Endothelial cell of umbilical vein (primary cell): ENCODE data around the gene MBLAC1. TPM values are rescaled to one million over a fixed set of nuclear protein-coding genes. Genes with fewer than 3 reads are reported as not detected.
A peak's percentile ranks its signal among the peaks of the same experiment; 100 is the strongest.

Experiments
- BruUV-seq: library from RNA; stranded (reverse); fragments of 400-500 nt; replicated peaks from 2 replicates; lab custom pipeline; 2021; lab: Mats Ljungman, UMichigan
- CTCF ChIA-PET: fragments of 300-600, 350-600 bp; sonication (Branson Sonifier 250); formaldehyde crosslinking; loops from one replicate; lab custom pipeline; 2021; ENCODE audit warnings: antibody characterized with exemption, inconsistent platforms; lab: Charles Lee
- POLR2A ChIA-PET: fragments of 300-600, 350-600 bp; sonication (Branson Sonifier 250); formaldehyde crosslinking; loops from one replicate; lab custom pipeline; 2021; ENCODE audit warnings: antibody characterized with exemption, inconsistent platforms; lab: Charles Lee
- DNase-seq: peaks from one replicate; pipeline ENCODE4 v3.0.0-alpha.2; 2011; ENCODE audit warnings: low read depth, low spot score
- FAIRE-seq: peaks from 2 replicates; lab custom pipeline; 2011; peaks lifted over from hg19 to GRCh38; lab: Jason Lieb, UNC
- H2AFZ ChIP-seq: 2 replicates; pipeline ENCODE4 v1.6.0; 2012; ENCODE audit warnings: low read depth, low read length, control low read depth, inconsistent platforms
- H3K27ac ChIP-seq: 2 replicates; pipeline ENCODE4 v1.5.1; 2011; ENCODE audit warnings: low read depth, mild to moderate bottlenecking, control low read depth, low read length, moderate library complexity; ENCODE audit not compliant: insufficient read depth
- H3K27me3 ChIP-seq, 2 experiments: 2 replicates each; pipeline versions ENCODE4 v1.6.0 to v1.6.1; 2011; ENCODE audit warnings: low read length in 2 of 2, mixed read lengths in 1 of 2; ENCODE audit not compliant: control insufficient read depth in 2 of 2, insufficient read depth in 2 of 2
- H3K36me3 ChIP-seq, 2 experiments: 2 replicates in 1 of 2; 3 replicates in 1 of 2; pipeline ENCODE4 v1.5.1; 2011; ENCODE audit warnings: low read length in 2 of 2, mild to moderate bottlenecking in 1 of 2, moderate library complexity in 1 of 2; ENCODE audit not compliant: control insufficient read depth in 2 of 2, insufficient read depth in 2 of 2; ENCODE audit errors: extremely low read depth in 1 of 2
- H3K4me1 ChIP-seq: 3 replicates; pipeline ENCODE4 v1.5.1; 2011; ENCODE audit warnings: mild to moderate bottlenecking, low read length; ENCODE audit not compliant: control insufficient read depth, insufficient read depth; ENCODE audit errors: extremely low read depth
- H3K4me2 ChIP-seq: 2 replicates; pipeline ENCODE4 v1.6.1; 2011; ENCODE audit warnings: low read length, control low read depth, mixed read lengths; ENCODE audit not compliant: insufficient read depth
- H3K4me3 ChIP-seq, 3 experiments: fragments of 200-600 bp in 1 of 3; sonication (generic), shearing (Covaris generic) in 1 of 3; replicated peaks in 1 of 3; 2 replicates each; pipeline ENCODE4 v1.5.1; 2011 to 2016; ENCODE audit warnings: control low read depth in 3 of 3, low read length in 3 of 3, mild to moderate bottlenecking in 2 of 3, inconsistent platforms in 1 of 3, low read depth in 1 of 3, moderate library complexity in 1 of 3; ENCODE audit not compliant: insufficient read depth in 1 of 3
- H3K79me2 ChIP-seq: 2 replicates; pipeline ENCODE4 v1.6.0; 2012; ENCODE audit warnings: low read length, inconsistent platforms; ENCODE audit not compliant: control insufficient read depth, insufficient read depth
- H3K9ac ChIP-seq: replicated peaks from 2 replicates; pipeline ENCODE3; 2011; ENCODE audit warnings: low read length, control low read depth; ENCODE audit not compliant: insufficient read depth; ENCODE audit errors: extremely low read depth
- H3K9me1 ChIP-seq: replicated peaks from 3 replicates; pipeline ENCODE4 v1.6.0; 2011; ENCODE audit warnings: mild to moderate bottlenecking, low read length; ENCODE audit not compliant: control insufficient read depth, insufficient read depth; ENCODE audit errors: extremely low read depth
- H3K9me3 ChIP-seq: replicated peaks from 2 replicates; pipeline ENCODE4 v1.5.1; 2012; ENCODE audit warnings: low read length, inconsistent platforms; ENCODE audit not compliant: control insufficient read depth, insufficient read depth
- H4K20me1 ChIP-seq: replicated peaks from 2 replicates; pipeline ENCODE3; 2011; ENCODE audit warnings: mild to moderate bottlenecking, low read length; ENCODE audit not compliant: control insufficient read depth, insufficient read depth; ENCODE audit errors: extremely low read depth
- EZH2 ChIP-seq: IDR thresholded peaks from 2 replicates; pipeline ENCODE4 v1.6.1; 2012; ENCODE audit warnings: borderline replicate concordance, low read depth, mild to moderate bottlenecking, moderate library complexity, low read length, inconsistent platforms; ENCODE audit not compliant: severe bottlenecking
- FOS ChIP-seq: IDR thresholded peaks from 2 replicates; pipeline ENCODE4 v1.6.1; 2011; ENCODE audit warnings: mild to moderate bottlenecking, low read length, moderate library complexity, borderline replicate concordance; ENCODE audit not compliant: insufficient read depth
- GATA2 ChIP-seq: IDR thresholded peaks from 2 replicates; pipeline ENCODE4 v1.7.0; 2011; ENCODE audit warnings: low read depth, mild to moderate bottlenecking, moderate library complexity, mixed read lengths, low read length; ENCODE audit not compliant: insufficient read length, insufficient read depth
- MAX ChIP-seq: IDR thresholded peaks from 2 replicates; pipeline ENCODE4 v1.6.1; 2011; ENCODE audit not compliant: insufficient read depth, insufficient read length
- POLR2A ChIP-seq: IDR thresholded peaks from 2 replicates; pipeline ENCODE4 v1.6.1; 2012; ENCODE audit warnings: low read depth, mild to moderate bottlenecking, control low read depth, low read length
- POLR2AphosphoS5 ChIP-seq: IDR thresholded peaks from 2 replicates; pipeline ENCODE4 v1.6.1; 2012; ENCODE audit warnings: low read depth, mild to moderate bottlenecking, control low read depth, low read length, moderate library complexity; ENCODE audit not compliant: insufficient read depth
- dilution Hi-C: fragments of 300-500 bp; cut with MboI; formaldehyde crosslinking; loops from one replicate; pipeline ENCODE4 v1.15.0; 2019; ENCODE audit warnings: low sequenced_read_pairs; ENCODE audit not compliant: extremely low pct_ligation_motif_present
- intact Hi-C: fragments of 100-400 bp; cut with micrococcal nuclease; formaldehyde crosslinking; loops from one replicate; pipeline ENCODE4 v1.10.0; 2022
- polyA plus RNA-seq, 4 experiments: library from polyadenylated mRNA; depleted of rRNA in 3 of 4; stranded (reverse) in 3 of 4; unstranded in 1 of 4; fragments of >200 nt; gene quantifications; 2 replicates each; pipeline versions ENCODE4 v1.2.1 to v1.2.3, GENCODE V29; 2011 to 2012; ENCODE audit warnings: missing spikeins in 1 of 4
- total RNA-seq: library from RNA; stranded (reverse); gene quantifications from 2 replicates; pipeline ENCODE4 v1.2.3, GENCODE V29; 2021
- TF ChIP-seq, protein P1 (sequence below), 2 donors: IDR thresholded peaks; 1 replicate in 1 of 2; 2 replicates in 1 of 2; pipeline ENCODE4 v1.5.1; 2011; ENCODE audit warnings: low read length in 2 of 2, mild to moderate bottlenecking in 2 of 2, moderate library complexity in 2 of 2, control low read depth in 1 of 2, inconsistent platforms in 1 of 2, low read depth in 1 of 2; ENCODE audit not compliant: insufficient read depth in 1 of 2; ENCODE audit errors: extremely low read depth in 1 of 2

The MBLAC1 gene
- total and polyA plus RNA-seq, 2 donors (not counting 3 experiments of a cell fraction or from before 2014, with no cell fraction given), result 1.8 to 2.1 TPM

DNA sequence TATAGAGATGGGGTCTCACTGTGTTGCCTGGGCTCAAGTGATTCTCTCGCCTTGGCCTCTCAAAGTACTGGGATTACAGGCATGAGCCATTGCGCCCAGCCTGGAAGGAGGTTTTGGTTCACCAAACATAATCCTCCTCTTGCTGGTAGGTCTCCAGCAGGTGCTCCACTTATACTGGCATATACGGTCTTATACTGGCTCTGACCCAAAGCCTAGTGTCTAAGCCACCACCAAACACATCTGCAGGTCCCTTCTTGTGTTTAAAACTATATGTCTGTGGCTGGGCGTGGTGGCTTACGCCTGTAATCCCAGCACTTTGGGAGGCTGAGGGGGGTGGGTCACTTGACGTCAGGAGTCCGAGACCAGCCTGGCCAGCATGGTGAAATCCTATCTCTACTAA, 5.4 kb downstream of the MBLAC1 start:
- POLR2A ChIA-PET, result no interaction called here
- CTCF ChIA-PET, result interaction anchor here (0.8 to 5.9 kb wide), 24 partner anchors 9 to 275 kb away, joined by 3 to 79 read pairs (median 5); partner anchors contain the start of genes AP4M1, GAL3ST4, LAMTOR4 and MCM7

GRCh38 chr7:100132697-100133151, 6.0 kb downstream of the MBLAC1 start:
- CTCF ChIA-PET, result interaction anchor here (0.6 to 5.9 kb wide), 28 partner anchors 8 to 275 kb away, joined by 3 to 79 read pairs (median 4); partner anchors contain the start of genes AP4M1, GAL3ST4, LAMTOR4 and MCM7
- TF ChIP-seq, protein P1, sequence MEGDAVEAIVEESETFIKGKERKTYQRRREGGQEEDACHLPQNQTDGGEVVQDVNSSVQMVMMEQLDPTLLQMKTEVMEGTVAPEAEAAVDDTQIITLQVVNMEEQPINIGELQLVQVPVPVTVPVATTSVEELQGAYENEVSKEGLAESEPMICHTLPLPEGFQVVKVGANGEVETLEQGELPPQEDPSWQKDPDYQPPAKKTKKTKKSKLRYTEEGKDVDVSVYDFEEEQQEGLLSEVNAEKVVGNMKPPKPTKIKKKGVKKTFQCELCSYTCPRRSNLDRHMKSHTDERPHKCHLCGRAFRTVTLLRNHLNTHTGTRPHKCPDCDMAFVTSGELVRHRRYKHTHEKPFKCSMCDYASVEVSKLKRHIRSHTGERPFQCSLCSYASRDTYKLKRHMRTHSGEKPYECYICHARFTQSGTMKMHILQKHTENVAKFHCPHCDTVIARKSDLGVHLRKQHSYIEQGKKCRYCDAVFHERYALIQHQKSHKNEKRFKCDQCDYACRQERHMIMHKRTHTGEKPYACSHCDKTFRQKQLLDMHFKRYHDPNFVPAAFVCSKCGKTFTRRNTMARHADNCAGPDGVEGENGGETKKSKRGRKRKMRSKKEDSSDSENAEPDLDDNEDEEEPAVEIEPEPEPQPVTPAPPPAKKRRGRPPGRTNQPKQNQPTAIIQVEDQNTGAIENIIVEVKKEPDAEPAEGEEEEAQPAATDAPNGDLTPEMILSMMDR (IDR thresholded peaks at IDR 0.05; ENCODE audit: extremely low read depth in 1 of 2, insufficient read depth in 1 of 2, low read depth in 1 of 2, low read length in 2 of 2), result peak; percentile 79 to 92
- no peak for TF ChIP-seq POLR2AphosphoS5
- no peak for TF ChIP-seq EZH2
- no peaks in the 10 kb centered on the region for H3K27me3 ChIP-seq
- POLR2A ChIA-PET, result no interaction called here
- no TSS peak for BruUV-seq
- no peaks in the 10 kb centered on the region for H3K36me3 ChIP-seq
- H3K27ac ChIP-seq, result no peak overlapping the region
- no peak overlapping the region for H3K9ac ChIP-seq
- no peak overlapping the region for H3K4me3 ChIP-seq
- dilution Hi-C loops, result no loop called here
- DNase-seq, result peak; percentile 55
- H2AFZ ChIP-seq, result no peak overlapping the region
- peak; percentile 83 for FAIRE-seq
- no peaks in the 10 kb centered on the region for H3K9me1 ChIP-seq
- intact Hi-C loops, result no loop called here
- no peaks in the 10 kb centered on the region for H3K79me2 ChIP-seq
- H4K20me1 ChIP-seq, result no peaks in the 10 kb centered on the region
- H3K4me2 ChIP-seq, result no peak overlapping the region
- peaks cover 5% of the 10 kb centered on the region for H3K4me1 ChIP-seq
- H3K9me3 ChIP-seq, result no peaks in the 10 kb centered on the region

More for the DNA sequence above, 5.4 kb downstream of the MBLAC1 start:
- DNase-seq (no peak), FAIRE-seq (no peak)
- no peak for TF ChIP-seq EZH2
- no peak for TF ChIP-seq MAX
- no peak for TF ChIP-seq POLR2A
- no peak for TF ChIP-seq GATA2
- TF ChIP-seq POLR2AphosphoS5, result no peak
- no peak for TF ChIP-seq FOS
- dilution Hi-C loops, result no loop called here
- no peaks in the 10 kb centered on the region for H3K9me3 ChIP-seq
- H2AFZ ChIP-seq, result no peak overlapping the region
- H3K4me1 ChIP-seq, result peaks cover 6% of the 10 kb centered on the region
- no peak overlapping the region for H3K4me3 ChIP-seq
- BruUV-seq, result no TSS peak
- intact Hi-C loops, result no loop called here
- no peaks in the 10 kb centered on the region for H3K27me3 ChIP-seq
- H3K27ac ChIP-seq, result no peak overlapping the region
- no peak overlapping the region for H3K4me2 ChIP-seq
- no peaks in the 10 kb centered on the region for H4K20me1 ChIP-seq
- no peaks in the 10 kb centered on the region for H3K9me1 ChIP-seq
- H3K36me3 ChIP-seq, result no peaks in the 10 kb centered on the region
- no peak overlapping the region for H3K9ac ChIP-seq
- H3K79me2 ChIP-seq, result no peaks in the 10 kb centered on the region
